D721Med (cell line): Measurements from ENCODE around the gene DAAM2.

ENCODE experiments used
- DNase-seq: peaks from one replicate; pipeline ENCODE4 v3.0.0; 2011; ENCODE audit warnings: low spot score; ENCODE audit not compliant: insufficient read length
- FAIRE-seq: peaks from 2 replicates; lab custom pipeline; 2011; peaks lifted over from hg19 to GRCh38; lab: Jason Lieb, UNC
- TF ChIP-seq, protein P1 (sequence below): IDR thresholded peaks from 2 replicates; pipeline ENCODE4 v1.5.1; 2012; ENCODE audit warnings: mild to moderate bottlenecking, control low read depth; ENCODE audit not compliant: insufficient read depth; ENCODE audit errors: missing control alignments

DAAM2 gene

GRCh38 chr6:39791850-39792539, at the start of gene DAAM2:
Gene DAAM2, plus strand, starts transcription at chr6:39792376. Its CDS starts 63,927 bp downstream, at chr6:39856303.
- no peak for FAIRE-seq
- no peak for DNase-seq
- TF ChIP-seq, protein P1, sequence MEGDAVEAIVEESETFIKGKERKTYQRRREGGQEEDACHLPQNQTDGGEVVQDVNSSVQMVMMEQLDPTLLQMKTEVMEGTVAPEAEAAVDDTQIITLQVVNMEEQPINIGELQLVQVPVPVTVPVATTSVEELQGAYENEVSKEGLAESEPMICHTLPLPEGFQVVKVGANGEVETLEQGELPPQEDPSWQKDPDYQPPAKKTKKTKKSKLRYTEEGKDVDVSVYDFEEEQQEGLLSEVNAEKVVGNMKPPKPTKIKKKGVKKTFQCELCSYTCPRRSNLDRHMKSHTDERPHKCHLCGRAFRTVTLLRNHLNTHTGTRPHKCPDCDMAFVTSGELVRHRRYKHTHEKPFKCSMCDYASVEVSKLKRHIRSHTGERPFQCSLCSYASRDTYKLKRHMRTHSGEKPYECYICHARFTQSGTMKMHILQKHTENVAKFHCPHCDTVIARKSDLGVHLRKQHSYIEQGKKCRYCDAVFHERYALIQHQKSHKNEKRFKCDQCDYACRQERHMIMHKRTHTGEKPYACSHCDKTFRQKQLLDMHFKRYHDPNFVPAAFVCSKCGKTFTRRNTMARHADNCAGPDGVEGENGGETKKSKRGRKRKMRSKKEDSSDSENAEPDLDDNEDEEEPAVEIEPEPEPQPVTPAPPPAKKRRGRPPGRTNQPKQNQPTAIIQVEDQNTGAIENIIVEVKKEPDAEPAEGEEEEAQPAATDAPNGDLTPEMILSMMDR, result no peak

GRCh38 chr6:39746795-39747194, 45.4 kb upstream of the DAAM2 start:
- DNase-seq (no peak), FAIRE-seq (no peak)
- TF ChIP-seq, protein P1, result no peak

DNA sequence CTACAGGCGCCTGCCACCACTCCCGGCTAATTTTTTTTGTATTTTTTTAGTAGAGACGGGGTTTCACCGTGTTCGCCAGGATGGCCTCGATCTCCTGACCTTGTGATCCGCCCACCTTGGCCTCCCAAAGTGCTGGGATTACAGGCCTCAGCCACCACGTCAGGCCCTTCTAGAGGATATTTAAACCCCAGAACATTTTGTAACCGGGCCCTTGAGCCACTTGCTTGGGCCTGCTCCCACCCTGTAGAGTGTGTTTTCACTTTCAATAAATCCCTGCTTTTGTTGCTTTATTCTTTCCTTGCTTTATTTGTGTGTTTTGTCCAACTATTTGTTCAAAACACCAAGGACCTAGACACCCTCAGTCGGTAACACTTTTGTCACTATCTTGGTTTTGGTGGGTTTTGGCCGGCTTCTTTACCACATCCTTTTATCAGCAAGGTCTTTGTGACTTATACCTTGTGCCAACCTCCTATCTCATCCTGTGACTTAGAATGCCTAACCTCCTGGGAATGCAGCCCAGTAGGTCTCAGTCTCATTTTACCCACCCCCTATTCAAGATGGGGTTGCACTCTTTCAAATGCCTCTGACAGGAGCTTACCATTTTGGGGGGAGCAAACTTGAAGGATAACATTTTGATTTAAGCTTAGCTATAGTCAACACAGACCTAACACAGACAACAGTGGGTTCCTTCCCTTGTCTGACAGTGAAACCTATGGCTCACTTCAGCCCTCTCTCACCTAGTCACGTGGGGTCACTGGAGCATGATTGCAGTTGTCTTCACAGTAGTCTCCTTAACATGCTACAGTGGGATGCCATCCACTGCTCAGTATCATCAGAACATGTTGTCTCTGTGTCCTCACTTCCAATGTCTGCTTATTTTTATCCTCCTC, 39.1 kb upstream of the DAAM2 start:
- no peak for FAIRE-seq
- TF ChIP-seq, protein P1, result no peak
- no peak for DNase-seq

- FAIRE-seq (no peak), DNase-seq (no peak)
- TF ChIP-seq, protein P1, result no peak
These were observed 38.5 kb upstream of the DAAM2 start for GRCh38 chr6:39753725-39754045.

GRCh38 chr6:39754514-39755115, 37.6 kb upstream of the DAAM2 start:
- TF ChIP-seq, protein P1, result no peak
- FAIRE-seq (no peak), DNase-seq (no peak)

DNA sequence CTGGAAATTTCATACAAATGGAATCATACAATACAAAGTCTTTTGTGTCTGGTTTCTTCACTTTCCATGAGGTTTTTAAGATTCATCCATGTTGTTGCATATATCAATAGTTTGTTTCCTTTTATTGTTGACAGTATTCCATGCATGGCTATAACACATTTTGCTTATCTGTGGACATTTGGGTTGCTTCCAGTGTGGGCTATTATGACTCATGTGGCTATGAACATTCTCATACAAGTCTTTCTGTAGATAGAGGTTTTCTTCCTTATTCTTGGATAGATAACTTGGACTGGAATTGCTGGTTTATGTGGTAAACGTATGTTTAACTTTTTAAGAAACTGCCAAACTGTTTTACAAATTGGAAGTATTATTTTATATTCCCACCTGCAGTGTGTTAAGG, 36.9 kb upstream of the DAAM2 start:
- TF ChIP-seq, protein P1, result no peak

More for the DNA sequence above, 36.9 kb upstream of the DAAM2 start:
- no peak for DNase-seq
- FAIRE-seq, result no peak
